Testis (tissue), 2 donors: ENCODE data around the gene NRXN3.

ENCODE experiments used
- CTCF ChIP-seq, 3 experiments: fragments of 450-650 bp in 2 of 3; fragments of 200-600 bp in 1 of 3; sonication (generic) in 1 of 3; IDR thresholded peaks; one replicate each; pipeline ENCODE4 v1.5.1; 2016 to 2019; ENCODE audit warnings: antibody characterized with exemption in 3 of 3, mild to moderate bottlenecking in 2 of 3, moderate library complexity in 1 of 3
- POLR2A ChIP-seq: fragments of 450-650 bp; IDR thresholded peaks from one replicate; pipeline ENCODE4 v1.6.1; 2017; ENCODE audit warnings: antibody characterized with exemption, mild to moderate bottlenecking, moderate library complexity

DNA sequence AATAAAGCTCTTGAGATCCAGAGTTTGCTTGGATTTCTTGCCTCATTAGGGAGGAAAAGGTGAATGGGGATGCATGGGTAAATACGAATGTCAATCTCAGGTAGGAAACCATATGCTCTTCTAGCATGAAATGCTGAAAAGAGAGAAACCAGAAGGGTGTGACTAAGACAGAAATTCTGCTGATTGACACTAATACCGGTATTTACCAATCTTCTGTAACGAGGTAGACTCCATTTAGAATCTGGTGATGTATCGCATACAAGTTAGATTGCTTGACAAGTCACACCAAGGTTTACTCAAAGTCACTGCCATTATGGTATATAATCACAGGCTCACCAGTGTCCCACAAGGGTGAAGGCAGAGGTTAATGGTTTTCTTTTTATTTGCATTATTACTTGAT, 337.9 kb downstream of the NRXN3 start:
- no peak for TF ChIP-seq CTCF (IDR thresholded peaks at IDR 0.05)
- no peak for TF ChIP-seq POLR2A
